Measurements from ENCODE around the gene MVB12A. TPM values are rescaled to one million over a fixed set of nuclear protein-coding genes. Genes with fewer than 3 reads are reported as not detected.

The MVB12A gene
- total RNA-seq, result 10 to 100 TPM; 28.5 to 48.0 TPM
- polyA plus RNA-seq, result 10 to 100 TPM; 50.7 to 68.6 TPM
- long read RNA-seq, donor 1, transcript MVB12A-201 (9 exons, 2,223 nt), result major isoform, 44 of 56 reads
- long read RNA-seq, donor 1, partial matches to known transcripts, result 1 of 56 reads
- long read RNA-seq, donor 1, other reads (novel, unspliced or antisense), result 10 of 56 reads
- long read RNA-seq, donor 2, transcript MVB12A-201 (9 exons, 2,223 nt), result major isoform, 12 of 14 reads
- long read RNA-seq, donor 2, partial matches to known transcripts, result 0 of 14 reads
- long read RNA-seq, donor 2, other reads (novel, unspliced or antisense), result 1 of 14 reads

DNA sequence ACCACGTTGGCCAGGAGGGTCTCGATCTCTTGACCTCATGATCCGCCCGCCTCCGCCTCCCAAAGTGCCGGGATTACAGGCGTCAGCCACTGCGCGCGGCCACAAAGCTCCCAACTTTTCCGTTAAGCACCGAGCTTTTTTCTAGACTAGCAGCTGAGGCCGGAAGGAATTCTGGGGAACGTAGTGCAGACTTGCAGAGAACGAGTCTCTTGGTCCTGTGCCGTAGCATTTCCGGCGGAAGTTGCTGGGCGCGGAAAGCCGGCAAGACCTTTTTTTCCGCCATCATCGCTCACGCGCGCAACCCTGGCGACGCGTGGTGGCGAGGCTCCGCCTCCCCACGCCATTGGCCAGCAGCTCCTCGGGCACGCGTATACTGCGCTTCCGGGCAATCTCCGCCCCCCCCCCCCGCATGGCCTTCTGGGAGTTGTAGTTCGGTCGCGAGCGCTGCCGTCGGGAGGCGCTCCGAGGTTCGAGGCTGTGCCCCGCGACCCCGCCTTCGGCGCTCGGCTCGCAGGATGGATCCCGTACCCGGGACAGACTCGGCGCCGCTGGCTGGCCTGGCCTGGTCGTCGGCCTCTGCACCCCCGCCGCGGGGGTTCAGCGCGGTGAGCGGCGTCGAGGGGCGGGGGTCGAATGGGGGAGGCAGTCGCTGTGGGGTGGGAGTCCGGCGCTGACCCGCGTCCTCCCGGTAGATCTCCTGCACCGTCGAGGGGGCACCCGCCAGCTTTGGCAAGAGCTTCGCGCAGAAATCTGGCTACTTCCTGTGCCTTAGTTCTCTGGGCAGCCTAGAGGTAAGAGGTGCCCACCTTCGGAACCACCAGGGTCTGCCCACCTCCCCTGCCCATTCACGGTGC is at the start of gene MVB12A:
Gene MVB12A (plus strand): TSS at position 427 of the 854 bp plus-strand sequence. CDS start 89 bp downstream, at position 516.
- peak within 1 kb of the TSS in 1 of 2 donors; percentile 41 for H3K27ac ChIP-seq (ENCODE audit: low read depth in 1 of 2, low read length in 2 of 2)
- H3K36me3 ChIP-seq (ENCODE audit: control insufficient read depth in 1 of 2, insufficient read depth in 2 of 2, low read length in 1 of 2), result no peaks in the 10 kb centered on the region
- no peaks in the 10 kb centered on the region for H3K9me3 ChIP-seq (ENCODE audit: control insufficient read depth, low read length)
- no peaks in the 10 kb centered on the region for H3K4me1 ChIP-seq (ENCODE audit: control insufficient read depth in 1 of 2, insufficient read depth in 2 of 2, low read length in 2 of 2)
- no peaks in the 10 kb centered on the region for H3K27me3 ChIP-seq (ENCODE audit: control insufficient read depth in 1 of 2, insufficient read depth in 2 of 2, low read length in 1 of 2)
- ATAC-seq (ENCODE audit: low FRiP score) (peak; percentile 98), DNase-seq (peak; percentile 99)
- intact Hi-C loops (cut with DNase I), result no loop called here
- 1% methylated on average over 80 to 85 of the region's 85 CpGs for WGBS, 2 donors
- peak within 1 kb of the TSS; percentile 29 to 56 for H3K4me3 ChIP-seq (ENCODE audit: low read length in 2 of 2)

DNA sequence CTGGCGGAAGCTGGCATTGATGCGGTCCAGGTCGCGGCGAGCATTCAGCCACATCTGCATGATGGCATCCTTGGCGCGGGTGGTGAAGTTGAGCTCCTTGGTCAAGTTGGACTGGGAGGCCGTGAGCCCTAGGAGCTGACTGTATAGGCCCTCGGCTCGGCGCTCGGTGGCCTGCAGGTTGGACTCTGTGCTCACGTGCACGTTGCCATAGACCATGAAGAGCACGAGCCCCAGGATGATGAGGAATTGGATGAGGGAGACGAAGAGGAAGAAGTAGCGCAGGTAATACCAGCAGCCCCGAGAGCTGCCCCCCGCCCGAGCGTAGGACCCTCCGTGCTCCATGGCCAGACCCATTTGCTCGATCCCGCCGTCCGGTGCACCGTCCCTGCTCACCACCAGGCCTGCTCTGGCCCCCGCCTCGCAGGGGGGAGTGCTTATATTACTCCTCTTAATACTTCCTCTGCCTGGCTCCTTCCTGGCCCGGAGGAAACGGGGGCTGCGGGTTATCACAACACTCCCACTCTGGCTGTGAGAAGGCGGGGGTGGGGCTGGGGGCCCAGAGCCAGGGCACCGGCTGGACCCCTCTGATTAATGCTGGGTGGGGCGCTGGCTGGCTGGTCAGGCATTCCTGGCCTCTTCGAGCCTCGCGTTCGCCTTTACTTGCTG is 42.8 kb upstream of the MVB12A start, which contains the start of gene PLVAP:
Gene PLVAP (minus strand): TSS at position 408 of the 666 bp plus-strand sequence. CDS start 54 bp downstream, at position 354.
- Histone ChIP-seq H3K4me3 (ENCODE audit: low read length in 2 of 2) (no peak within 1 kb of the TSS), H3K4me1 (ENCODE audit: control insufficient read depth in 1 of 2, insufficient read depth in 2 of 2, low read length in 2 of 2) (no peaks in the 10 kb centered on the region), H3K27me3 (ENCODE audit: control insufficient read depth in 1 of 2, insufficient read depth in 2 of 2, low read length in 1 of 2) (no peaks in the 10 kb centered on the region), H3K27ac (ENCODE audit: low read depth in 1 of 2, low read length in 2 of 2) (no peak within 1 kb of the TSS), H3K9me3 (ENCODE audit: control insufficient read depth, low read length) (no peaks in the 10 kb centered on the region), H3K36me3 (ENCODE audit: control insufficient read depth in 1 of 2, insufficient read depth in 2 of 2, low read length in 1 of 2) (no peaks in the 10 kb centered on the region)
- ATAC-seq (ENCODE audit: low FRiP score), result no peak
- 61 to 63% methylated on average over 38 to 39 of the region's 39 CpGs for WGBS, 2 donors
- DNase-seq, result no peak
- intact Hi-C loops (cut with DNase I), result no loop called here

DNA sequence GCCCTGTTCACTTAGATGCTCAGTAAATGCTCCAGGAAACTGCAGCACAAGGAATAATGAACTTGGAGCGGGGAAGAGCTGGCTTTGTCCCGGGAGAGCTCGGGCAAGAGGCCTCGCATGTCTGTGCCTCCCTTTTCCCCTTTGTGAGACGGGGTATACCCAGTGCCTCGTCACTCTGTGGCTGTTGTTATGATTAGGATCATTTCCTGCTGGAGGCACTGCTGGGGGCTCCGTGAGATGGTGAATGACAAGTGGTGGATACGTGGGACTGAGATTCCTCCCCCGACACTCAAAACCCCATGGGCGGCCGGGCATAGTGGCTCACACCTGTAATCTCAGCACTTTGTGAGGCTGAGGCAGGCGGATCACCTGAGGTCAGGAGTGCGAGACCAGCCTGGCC is 41.6 kb upstream of the MVB12A start:
- no peak for ATAC-seq (ENCODE audit: low FRiP score)
- no peaks in the 10 kb centered on the region for H3K9me3 ChIP-seq (ENCODE audit: control insufficient read depth, low read length)
- no peak for DNase-seq
- intact Hi-C loops (cut with DNase I), result no loop called here
- H3K36me3 ChIP-seq (ENCODE audit: control insufficient read depth in 1 of 2, insufficient read depth in 2 of 2, low read length in 1 of 2), result no peaks in the 10 kb centered on the region
- no peak overlapping the region for H3K4me3 ChIP-seq (ENCODE audit: low read length in 2 of 2)
- 82 to 84% methylated on average over 13 of the region's 13 CpGs for WGBS, 2 donors
- H3K27me3 ChIP-seq (ENCODE audit: control insufficient read depth in 1 of 2, insufficient read depth in 2 of 2, low read length in 1 of 2), result no peaks in the 10 kb centered on the region
- no peak overlapping the region for H3K27ac ChIP-seq (ENCODE audit: low read depth in 1 of 2, low read length in 2 of 2)
- H3K4me1 ChIP-seq (ENCODE audit: control insufficient read depth in 1 of 2, insufficient read depth in 2 of 2, low read length in 2 of 2), result no peaks in the 10 kb centered on the region

DNA sequence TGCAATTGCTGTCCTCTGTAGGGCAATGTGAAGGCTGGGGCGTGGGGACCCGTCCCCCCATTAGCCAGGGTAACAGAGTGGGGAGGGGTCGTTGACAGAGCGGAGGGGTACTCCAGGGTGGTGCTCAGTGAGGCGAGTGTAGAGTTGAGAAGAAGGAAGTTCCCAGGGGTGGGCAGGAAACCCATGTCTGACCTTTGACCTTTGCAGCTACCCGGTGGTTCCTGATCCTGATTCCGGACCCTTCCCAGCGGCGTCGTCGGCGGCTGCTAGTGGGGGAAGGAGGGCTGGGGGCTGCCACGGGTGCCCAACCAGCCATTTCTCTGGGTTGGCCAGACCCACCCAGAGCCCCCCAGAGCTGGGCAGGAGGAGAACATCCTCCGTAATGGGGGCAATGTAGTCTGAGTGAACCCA is 40.6 kb upstream of the MVB12A start:
- intact Hi-C loops (cut with DNase I), result no loop called here
- 52 to 63% methylated on average over 14 of the region's 14 CpGs for WGBS, 2 donors
- no peaks in the 10 kb centered on the region for H3K36me3 ChIP-seq (ENCODE audit: control insufficient read depth in 1 of 2, insufficient read depth in 2 of 2, low read length in 1 of 2)
- no peaks in the 10 kb centered on the region for H3K4me1 ChIP-seq (ENCODE audit: control insufficient read depth in 1 of 2, insufficient read depth in 2 of 2, low read length in 2 of 2)
- no peaks in the 10 kb centered on the region for H3K9me3 ChIP-seq (ENCODE audit: control insufficient read depth, low read length)
- no peak for DNase-seq
- H3K4me3 ChIP-seq (ENCODE audit: low read length in 2 of 2), result no peak overlapping the region
- H3K27me3 ChIP-seq (ENCODE audit: control insufficient read depth in 1 of 2, insufficient read depth in 2 of 2, low read length in 1 of 2), result no peaks in the 10 kb centered on the region
- ATAC-seq (ENCODE audit: low FRiP score), result no peak
- no peak overlapping the region for H3K27ac ChIP-seq (ENCODE audit: low read depth in 1 of 2, low read length in 2 of 2)

DNA sequence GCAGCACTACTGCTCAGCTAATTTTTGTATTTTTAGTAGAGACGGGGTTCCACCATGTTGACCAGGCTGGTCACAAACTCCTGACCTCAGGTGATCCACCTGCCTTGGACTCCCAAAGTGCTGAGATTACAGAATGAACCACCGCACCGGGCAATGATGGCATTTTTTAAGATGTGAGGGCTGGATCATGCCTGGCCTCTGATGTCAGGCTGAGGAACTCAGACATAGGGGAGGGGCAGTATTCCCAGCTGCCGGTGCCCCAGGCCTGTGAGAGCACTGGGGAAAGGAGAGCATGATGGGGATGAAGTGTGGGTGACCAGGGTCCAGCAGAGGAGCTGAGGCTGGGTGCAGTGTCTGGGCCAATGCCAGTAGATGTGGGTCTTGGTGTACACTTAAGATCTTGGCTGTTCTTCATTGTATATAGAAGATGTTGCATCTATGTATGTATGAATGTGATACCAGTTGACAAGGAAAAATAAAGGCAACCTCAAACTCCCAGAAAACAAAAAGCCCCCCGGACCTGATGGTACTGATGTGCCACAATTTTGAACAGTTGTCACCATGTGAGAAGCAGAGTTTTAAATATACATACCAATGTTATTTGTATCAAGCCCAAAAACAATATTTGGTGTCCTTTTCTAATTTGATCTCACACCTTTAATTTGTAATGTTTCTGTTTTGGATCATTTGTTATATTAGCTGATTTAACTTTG is 39.3 kb upstream of the MVB12A start:
- ATAC-seq (ENCODE audit: low FRiP score), result no peak
- no peak overlapping the region for H3K27ac ChIP-seq (ENCODE audit: low read depth in 1 of 2, low read length in 2 of 2)
- no peaks in the 10 kb centered on the region for H3K36me3 ChIP-seq (ENCODE audit: control insufficient read depth in 1 of 2, insufficient read depth in 2 of 2, low read length in 1 of 2)
- H3K4me3 ChIP-seq (ENCODE audit: low read length in 2 of 2), result no peak overlapping the region
- no peaks in the 10 kb centered on the region for H3K9me3 ChIP-seq (ENCODE audit: control insufficient read depth, low read length)
- no peaks in the 10 kb centered on the region for H3K27me3 ChIP-seq (ENCODE audit: control insufficient read depth in 1 of 2, insufficient read depth in 2 of 2, low read length in 1 of 2)
- no peak for DNase-seq
- intact Hi-C loops (cut with DNase I), result loop anchor here in 1 of 2 donors (10.0 kb wide), 1 partner anchor 306 kb away; the partner anchor contains the start of genes HAUS8 and MYO9B
- H3K4me1 ChIP-seq (ENCODE audit: control insufficient read depth in 1 of 2, insufficient read depth in 2 of 2, low read length in 2 of 2), result no peaks in the 10 kb centered on the region
- 59 to 63% methylated on average over 5 of the region's 5 CpGs for WGBS, 2 donors

DNA sequence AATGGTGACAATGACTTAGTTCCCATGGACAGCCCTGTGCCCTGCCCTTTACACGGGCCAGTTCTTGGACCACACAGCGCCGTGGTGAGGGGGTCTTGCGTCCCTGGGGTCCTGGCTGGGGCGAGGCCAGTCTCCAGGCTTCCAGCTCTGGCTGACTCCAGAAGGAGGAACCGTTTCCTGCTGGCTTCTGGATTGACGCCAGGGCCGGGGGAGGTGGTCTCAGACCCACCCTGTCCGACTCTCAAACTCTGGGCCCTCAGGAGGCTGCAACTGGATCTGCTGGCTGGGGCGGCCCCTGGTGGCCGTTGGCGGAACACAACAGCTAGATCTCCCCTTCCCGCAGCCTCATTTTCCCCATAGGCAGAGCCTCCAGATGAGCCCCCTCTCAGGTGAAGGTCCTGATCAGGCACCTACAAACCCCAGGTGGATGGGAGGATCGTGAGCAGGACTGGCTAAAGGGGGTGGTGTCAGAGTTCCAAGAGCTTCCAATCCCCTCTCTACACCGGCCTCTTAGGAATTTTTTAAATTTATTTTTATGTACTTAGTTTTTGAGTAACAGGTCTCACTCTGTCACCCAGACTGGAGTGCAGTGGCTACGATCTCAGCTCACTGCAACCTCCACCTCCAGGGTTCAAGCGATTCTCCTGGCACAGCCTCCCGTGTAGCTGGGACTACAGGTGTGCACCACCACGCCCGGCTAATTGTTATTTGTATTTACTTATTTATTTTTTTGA is 33.8 kb upstream of the MVB12A start:
- 30 to 34% methylated on average over 20 of the region's 20 CpGs for WGBS, 2 donors
- Histone ChIP-seq H3K4me3 (ENCODE audit: low read length in 2 of 2) (no peak overlapping the region), H3K4me1 (ENCODE audit: control insufficient read depth in 1 of 2, insufficient read depth in 2 of 2, low read length in 2 of 2) (no peaks in the 10 kb centered on the region), H3K27ac (ENCODE audit: low read depth in 1 of 2, low read length in 2 of 2) (no peak overlapping the region), H3K27me3 (ENCODE audit: control insufficient read depth in 1 of 2, insufficient read depth in 2 of 2, low read length in 1 of 2) (no peaks in the 10 kb centered on the region), H3K9me3 (ENCODE audit: control insufficient read depth, low read length) (no peaks in the 10 kb centered on the region), H3K36me3 (ENCODE audit: control insufficient read depth in 1 of 2, insufficient read depth in 2 of 2, low read length in 1 of 2) (no peaks in the 10 kb centered on the region)
- intact Hi-C loops (cut with DNase I), result loop anchor here (1.0 to 10.0 kb wide), 3 partner anchors 40 to 311 kb away; partner anchors contain the start of genes HAUS8 (in 1 of the 2) and MYO9B (in 1 of the 2)
- ATAC-seq (ENCODE audit: low FRiP score) (peak; percentile 77), DNase-seq (peak; percentile 84 to 92)

DNA sequence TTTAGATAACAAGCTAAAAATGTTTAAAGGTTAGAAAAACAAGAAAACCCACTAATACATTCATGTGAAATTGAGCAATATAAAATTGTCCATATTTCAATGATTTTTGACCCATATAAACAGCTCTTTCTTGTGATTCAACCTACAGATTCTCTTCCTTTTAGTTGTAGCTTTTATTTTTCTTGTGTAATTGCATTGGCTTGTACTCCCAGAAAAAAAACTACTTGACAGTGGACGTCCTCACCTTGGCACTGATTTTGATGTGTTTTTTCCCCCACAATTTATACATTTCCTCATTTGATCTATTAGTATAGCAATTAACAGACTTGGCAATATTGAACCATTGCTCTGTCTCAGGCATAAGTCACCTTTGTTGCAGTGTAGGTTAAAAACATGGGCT is 30.6 kb upstream of the MVB12A start:
- ATAC-seq (ENCODE audit: low FRiP score), result no peak

More for the DNA sequence above, 30.6 kb upstream of the MVB12A start:
- no peak for DNase-seq
- Histone ChIP-seq H3K27me3 (ENCODE audit: control insufficient read depth in 1 of 2, insufficient read depth in 2 of 2, low read length in 1 of 2) (no peaks in the 10 kb centered on the region), H3K4me1 (ENCODE audit: control insufficient read depth in 1 of 2, insufficient read depth in 2 of 2, low read length in 2 of 2) (no peaks in the 10 kb centered on the region), H3K36me3 (ENCODE audit: control insufficient read depth in 1 of 2, insufficient read depth in 2 of 2, low read length in 1 of 2) (no peaks in the 10 kb centered on the region), H3K4me3 (ENCODE audit: low read length in 2 of 2) (no peak overlapping the region), H3K9me3 (ENCODE audit: control insufficient read depth, low read length) (no peaks in the 10 kb centered on the region), H3K27ac (ENCODE audit: low read depth in 1 of 2, low read length in 2 of 2) (no peak overlapping the region)
- WGBS, 2 donors, result 54 to 61% methylated on average over 1 of the region's 1 CpG
- intact Hi-C loops (cut with DNase I), result loop anchor here in 1 of 2 donors (10.0 kb wide), 1 partner anchor 314 kb away; the partner anchor contains the start of genes HAUS8 and MYO9B

Measured in aorta (tissue), 5 donors.